ENCODE data around the gene HOXA3. TPM values are rescaled to one million over a fixed set of nuclear protein-coding genes. Genes with fewer than 3 reads are reported as not detected.

The HOXA3 gene
- total RNA-seq, 1 experiment from 2014 or later, result not detected

- CTCF ChIA-PET, result interaction anchor here (1.1 to 3.7 kb wide), 2 partner anchors 8 to 10 kb away, joined by 5 to 22 read pairs; no protein-coding TSS in a partner anchor
- Mint-ChIP-seq H3K4me1 (peaks cover 25% of the 10 kb centered on the region), H3K36me3 (0 out of 2 replicates have a peak, but pooled peaks cover 2% of the 10 kb centered on the region), H3K27ac (no peak overlapping the region), H3K4me3 (no peak overlapping the region), H3K9me3 (no peaks in the 10 kb centered on the region), H3K27me3 (ENCODE audit: low read depth) (peaks cover 99% of the 10 kb centered on the region)
- ATAC-seq, result no peak
- POLR2A ChIA-PET, result no interaction called here
- TF ChIP-seq RORB (CRISPR knock-in tag; IDR thresholded peaks at IDR 0.05), result no peak
- no peak for TF ChIP-seq CREB1 (CRISPR knock-in tag; IDR thresholded peaks at IDR 0.05)
- no peak for TF ChIP-seq ZBTB43 (CRISPR knock-in tag; IDR thresholded peaks at IDR 0.05)
- no peak for TF ChIP-seq JAZF1 (CRISPR knock-in tag; IDR thresholded peaks at IDR 0.05)
- no peak for TF ChIP-seq ZNF138 (CRISPR knock-in tag; conservative IDR thresholded peaks at IDR 0.05)
- TF ChIP-seq IRF1 (CRISPR knock-in tag; IDR thresholded peaks at IDR 0.05), result no peak
- TF ChIP-seq GRHL2 (CRISPR knock-in tag; IDR thresholded peaks at IDR 0.05; ENCODE audit: insufficient replicate concordance, severe bottlenecking), result no peak
- TF ChIP-seq, protein P1, sequence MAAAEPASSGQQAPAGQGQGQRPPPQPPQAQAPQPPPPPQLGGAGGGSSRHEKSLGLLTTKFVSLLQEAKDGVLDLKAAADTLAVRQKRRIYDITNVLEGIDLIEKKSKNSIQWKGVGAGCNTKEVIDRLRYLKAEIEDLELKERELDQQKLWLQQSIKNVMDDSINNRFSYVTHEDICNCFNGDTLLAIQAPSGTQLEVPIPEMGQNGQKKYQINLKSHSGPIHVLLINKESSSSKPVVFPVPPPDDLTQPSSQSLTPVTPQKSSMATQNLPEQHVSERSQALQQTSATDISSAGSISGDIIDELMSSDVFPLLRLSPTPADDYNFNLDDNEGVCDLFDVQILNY (CRISPR knock-in tag; IDR thresholded peaks at IDR 0.05), result no peak
- no peak for TF ChIP-seq ETV6 (CRISPR knock-in tag; IDR thresholded peaks at IDR 0.05)
- no peak for TF ChIP-seq ZNF671 (CRISPR knock-in tag; IDR thresholded peaks at IDR 0.05)
- no peak for TF ChIP-seq TEAD1 (CRISPR knock-in tag; IDR thresholded peaks at IDR 0.05)
- TF ChIP-seq SOX15 (CRISPR knock-in tag; IDR thresholded peaks at IDR 0.05), result no peak
- no peak for TF ChIP-seq STAT6 (CRISPR knock-in tag; conservative IDR thresholded peaks at IDR 0.05; ENCODE audit: low read depth)
- TF ChIP-seq, protein P2, sequence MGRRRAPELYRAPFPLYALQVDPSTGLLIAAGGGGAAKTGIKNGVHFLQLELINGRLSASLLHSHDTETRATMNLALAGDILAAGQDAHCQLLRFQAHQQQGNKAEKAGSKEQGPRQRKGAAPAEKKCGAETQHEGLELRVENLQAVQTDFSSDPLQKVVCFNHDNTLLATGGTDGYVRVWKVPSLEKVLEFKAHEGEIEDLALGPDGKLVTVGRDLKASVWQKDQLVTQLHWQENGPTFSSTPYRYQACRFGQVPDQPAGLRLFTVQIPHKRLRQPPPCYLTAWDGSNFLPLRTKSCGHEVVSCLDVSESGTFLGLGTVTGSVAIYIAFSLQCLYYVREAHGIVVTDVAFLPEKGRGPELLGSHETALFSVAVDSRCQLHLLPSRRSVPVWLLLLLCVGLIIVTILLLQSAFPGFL (CRISPR knock-in tag; IDR thresholded peaks at IDR 0.05; ENCODE audit: borderline replicate concordance), result no peak
- TF ChIP-seq ZNF532 (CRISPR knock-in tag; IDR thresholded peaks at IDR 0.05; ENCODE audit: borderline replicate concordance), result no peak
- no peak for TF ChIP-seq TEAD4 (CRISPR knock-in tag; IDR thresholded peaks at IDR 0.05)
- TF ChIP-seq, protein P3, sequence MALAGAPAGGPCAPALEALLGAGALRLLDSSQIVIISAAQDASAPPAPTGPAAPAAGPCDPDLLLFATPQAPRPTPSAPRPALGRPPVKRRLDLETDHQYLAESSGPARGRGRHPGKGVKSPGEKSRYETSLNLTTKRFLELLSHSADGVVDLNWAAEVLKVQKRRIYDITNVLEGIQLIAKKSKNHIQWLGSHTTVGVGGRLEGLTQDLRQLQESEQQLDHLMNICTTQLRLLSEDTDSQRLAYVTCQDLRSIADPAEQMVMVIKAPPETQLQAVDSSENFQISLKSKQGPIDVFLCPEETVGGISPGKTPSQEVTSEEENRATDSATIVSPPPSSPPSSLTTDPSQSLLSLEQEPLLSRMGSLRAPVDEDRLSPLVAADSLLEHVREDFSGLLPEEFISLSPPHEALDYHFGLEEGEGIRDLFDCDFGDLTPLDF (CRISPR knock-in tag; IDR thresholded peaks at IDR 0.05), result no peak
- TF ChIP-seq ERG (CRISPR knock-in tag; IDR thresholded peaks at IDR 0.05), result no peak
- TF ChIP-seq, protein P4, sequence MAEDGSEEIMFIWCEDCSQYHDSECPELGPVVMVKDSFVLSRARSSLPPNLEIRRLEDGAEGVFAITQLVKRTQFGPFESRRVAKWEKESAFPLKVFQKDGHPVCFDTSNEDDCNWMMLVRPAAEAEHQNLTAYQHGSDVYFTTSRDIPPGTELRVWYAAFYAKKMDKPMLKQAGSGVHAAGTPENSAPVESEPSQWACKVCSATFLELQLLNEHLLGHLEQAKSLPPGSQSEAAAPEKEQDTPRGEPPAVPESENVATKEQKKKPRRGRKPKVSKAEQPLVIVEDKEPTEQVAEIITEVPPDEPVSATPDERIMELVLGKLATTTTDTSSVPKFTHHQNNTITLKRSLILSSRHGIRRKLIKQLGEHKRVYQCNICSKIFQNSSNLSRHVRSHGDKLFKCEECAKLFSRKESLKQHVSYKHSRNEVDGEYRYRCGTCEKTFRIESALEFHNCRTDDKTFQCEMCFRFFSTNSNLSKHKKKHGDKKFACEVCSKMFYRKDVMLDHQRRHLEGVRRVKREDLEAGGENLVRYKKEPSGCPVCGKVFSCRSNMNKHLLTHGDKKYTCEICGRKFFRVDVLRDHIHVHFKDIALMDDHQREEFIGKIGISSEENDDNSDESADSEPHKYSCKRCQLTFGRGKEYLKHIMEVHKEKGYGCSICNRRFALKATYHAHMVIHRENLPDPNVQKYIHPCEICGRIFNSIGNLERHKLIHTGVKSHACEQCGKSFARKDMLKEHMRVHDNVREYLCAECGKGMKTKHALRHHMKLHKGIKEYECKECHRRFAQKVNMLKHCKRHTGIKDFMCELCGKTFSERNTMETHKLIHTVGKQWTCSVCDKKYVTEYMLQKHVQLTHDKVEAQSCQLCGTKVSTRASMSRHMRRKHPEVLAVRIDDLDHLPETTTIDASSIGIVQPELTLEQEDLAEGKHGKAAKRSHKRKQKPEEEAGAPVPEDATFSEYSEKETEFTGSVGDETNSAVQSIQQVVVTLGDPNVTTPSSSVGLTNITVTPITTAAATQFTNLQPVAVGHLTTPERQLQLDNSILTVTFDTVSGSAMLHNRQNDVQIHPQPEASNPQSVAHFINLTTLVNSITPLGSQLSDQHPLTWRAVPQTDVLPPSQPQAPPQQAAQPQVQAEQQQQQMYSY (CRISPR knock-in tag; IDR thresholded peaks at IDR 0.05), result no peak
- DNase-seq (ENCODE audit: low spot score), result no peak
Observed at GRCh38 chr7:27171325-27171636, 18.9 kb upstream of the HOXA3 start.

All from WTC11 (cell line).